CD14-positive monocyte (primary cell): ENCODE data around the gene UVSSA. TPM values are rescaled to one million over a fixed set of nuclear protein-coding genes. Genes with fewer than 3 reads are reported as not detected.
"Not testable (repeated sequence)": the region's sequence is repeated elsewhere in the genome, so short reads cannot be mapped to it uniquely, and the experiment has no call there.

Experiments used
- DNase-seq, 3 donors: peaks; one replicate each; pipeline ENCODE4 v3.0.0-alpha.2; 2011 to 2022
- H2AFZ ChIP-seq: 2 replicates; pipeline ENCODE4 v1.6.0; 2012; ENCODE audit warnings: mild to moderate bottlenecking, low read depth, low read length, inconsistent platforms; ENCODE audit not compliant: insufficient read depth, poor library complexity, severe bottlenecking
- H3K27ac ChIP-seq, 2 donors: 1 replicate in 1 of 2; 2 replicates in 1 of 2; pipeline ENCODE4 v1.5.1; 2012 to 2013; ENCODE audit warnings: low read length in 2 of 2, control low read depth in 1 of 2, inconsistent platforms in 1 of 2, low read depth in 1 of 2, mild to moderate bottlenecking in 1 of 2
- H3K27me3 ChIP-seq, 2 donors: one replicate each; pipeline versions ENCODE4 v1.6.0 to v1.6.1; 2011 to 2013; ENCODE audit warnings: low read length in 2 of 2; ENCODE audit not compliant: control insufficient read depth in 2 of 2, insufficient read depth in 2 of 2
- H3K36me3 ChIP-seq, 2 donors: replicated peaks in 1 of 2; 1 replicate in 1 of 2; 2 replicates in 1 of 2; pipeline versions ENCODE4 v1.5.1 to v1.6.1; 2012 to 2013; ENCODE audit warnings: low read length in 2 of 2, control low read depth in 1 of 2, inconsistent platforms in 1 of 2, mild to moderate bottlenecking in 1 of 2; ENCODE audit not compliant: insufficient read depth in 2 of 2, control insufficient read depth in 1 of 2
- H3K4me1 ChIP-seq, 2 donors: 1 replicate in 1 of 2; 2 replicates in 1 of 2; pipeline versions ENCODE4 v1.5.1 to v1.6.1; 2012 to 2013; ENCODE audit warnings: low read length in 2 of 2, control low read depth in 1 of 2, inconsistent platforms in 1 of 2, mild to moderate bottlenecking in 1 of 2, moderate library complexity in 1 of 2; ENCODE audit not compliant: insufficient read depth in 2 of 2, control insufficient read depth in 1 of 2
- H3K4me2 ChIP-seq: replicated peaks from 2 replicates; pipeline ENCODE3; 2012; ENCODE audit warnings: low read length, moderate library complexity, mild to moderate bottlenecking; ENCODE audit not compliant: poor library complexity, severe bottlenecking; ENCODE audit errors: extremely low read depth
- H3K4me3 ChIP-seq, 3 experiments: fragments of 200-600 bp in 1 of 3; sonication (generic) in 1 of 3; replicated peaks in 1 of 3; 1 replicate in 2 of 3; 2 replicates in 1 of 3; pipeline ENCODE4 v1.5.1; 2011 to 2013; ENCODE audit warnings: low read length in 3 of 3, mild to moderate bottlenecking in 3 of 3, control low read depth in 2 of 3, low read depth in 2 of 3, inconsistent platforms in 1 of 3, moderate library complexity in 1 of 3
- H3K79me2 ChIP-seq: 2 replicates; pipeline ENCODE4 v1.6.0; 2012; ENCODE audit warnings: mild to moderate bottlenecking, control low read depth, inconsistent platforms, low read length, moderate library complexity; ENCODE audit not compliant: insufficient read depth
- H3K9ac ChIP-seq: 2 replicates; pipeline ENCODE4 v1.6.0; 2017; ENCODE audit warnings: low read length, mild to moderate bottlenecking; ENCODE audit not compliant: insufficient read depth, poor library complexity, severe bottlenecking
- H3K9me3 ChIP-seq, 2 donors: replicated peaks in 1 of 2; 1 replicate in 1 of 2; 2 replicates in 1 of 2; pipeline versions ENCODE4 v1.5.1 to v1.6.1; 2012 to 2013; ENCODE audit warnings: low read length in 2 of 2, control low read depth in 1 of 2; ENCODE audit not compliant: control insufficient read depth in 1 of 2, insufficient read depth in 1 of 2
- H4K20me1 ChIP-seq: 2 replicates; pipeline ENCODE4 v1.6.0; 2012; ENCODE audit warnings: mild to moderate bottlenecking, low read length, control low read depth, moderate library complexity; ENCODE audit not compliant: insufficient read depth
- H3K27ac Mint-ChIP-seq, 7 donors: one replicate each; pipeline ENCODE4 v1.8.0; 2020; ENCODE audit warnings: mild to moderate bottlenecking in 7 of 7, mixed read lengths in 7 of 7, moderate library complexity in 6 of 7, inconsistent platforms in 2 of 7
- H3K27me3 Mint-ChIP-seq, 3 donors: one replicate each; pipeline ENCODE4 v1.8.0; 2021 to 2022; ENCODE audit warnings: low read depth in 3 of 3, mild to moderate bottlenecking in 3 of 3, mixed read lengths in 3 of 3, moderate library complexity in 3 of 3, inconsistent platforms in 1 of 3
- H3K36me3 Mint-ChIP-seq, 2 donors: one replicate each; pipeline ENCODE4 v1.8.0; 2020; ENCODE audit warnings: mixed read lengths in 2 of 2, inconsistent platforms in 1 of 2, mild to moderate bottlenecking in 1 of 2
- H3K4me1 Mint-ChIP-seq: one replicate; pipeline ENCODE4 v1.8.0; 2020; ENCODE audit warnings: mild to moderate bottlenecking, mixed read lengths
- H3K4me3 Mint-ChIP-seq, 2 donors: one replicate each; pipeline ENCODE4 v1.8.0; 2020; ENCODE audit warnings: mild to moderate bottlenecking in 2 of 2, mixed read lengths in 2 of 2, moderate library complexity in 1 of 2
- H3K9me3 Mint-ChIP-seq, 7 donors: one replicate each; pipeline ENCODE4 v1.8.0; 2020 to 2022; ENCODE audit warnings: mixed read lengths in 7 of 7, mild to moderate bottlenecking in 6 of 7, moderate library complexity in 6 of 7, inconsistent platforms in 2 of 7
- WGBS: methylation state at CpG from one replicate; pipeline ENCODE4 v1.1.5; 2013; ENCODE audit warnings: missing lambda C conversion rate; ENCODE audit not compliant: insufficient coverage; 5-methylcytosine and 5-hydroxymethylcytosine counted together
- intact Hi-C, 2 donors: fragments of 100-400 bp; cut with micrococcal nuclease; formaldehyde crosslinking; loops; one replicate each; pipeline versions ENCODE4 v1.15.0 to v1.15.1; 2023
- polyA plus RNA-seq, 3 donors: library from polyadenylated mRNA; depleted of rRNA in 1 of 3; unstranded in 2 of 3; stranded (reverse) in 1 of 3; fragments of 300-500 nt in 2 of 3; fragments of >200 nt in 1 of 3; fragmentation: Illumina TruSeq in 2 of 3; gene quantifications; 1 replicate in 2 of 3; 2 replicates in 1 of 3; pipeline ENCODE4 v1.2.3, GENCODE V29; 2012 to 2021
- TF ChIP-seq, protein P1 (sequence below): fragments of 200-600 bp; IDR thresholded peaks from one replicate; pipeline ENCODE4 v1.8.0; 2022; ENCODE audit warnings: antibody characterized with exemption, mild to moderate bottlenecking

UVSSA gene
- polyA plus RNA-seq, 3 donors = 2.6 to 54.0 (median 4.8) TPM

- peaks cover 50 to 83% of the 10 kb centered on the region in 2 donors for H3K36me3 Mint-ChIP-seq
- no peaks in the 10 kb centered on the region for H3K27me3 ChIP-seq
- TF ChIP-seq, protein P1, sequence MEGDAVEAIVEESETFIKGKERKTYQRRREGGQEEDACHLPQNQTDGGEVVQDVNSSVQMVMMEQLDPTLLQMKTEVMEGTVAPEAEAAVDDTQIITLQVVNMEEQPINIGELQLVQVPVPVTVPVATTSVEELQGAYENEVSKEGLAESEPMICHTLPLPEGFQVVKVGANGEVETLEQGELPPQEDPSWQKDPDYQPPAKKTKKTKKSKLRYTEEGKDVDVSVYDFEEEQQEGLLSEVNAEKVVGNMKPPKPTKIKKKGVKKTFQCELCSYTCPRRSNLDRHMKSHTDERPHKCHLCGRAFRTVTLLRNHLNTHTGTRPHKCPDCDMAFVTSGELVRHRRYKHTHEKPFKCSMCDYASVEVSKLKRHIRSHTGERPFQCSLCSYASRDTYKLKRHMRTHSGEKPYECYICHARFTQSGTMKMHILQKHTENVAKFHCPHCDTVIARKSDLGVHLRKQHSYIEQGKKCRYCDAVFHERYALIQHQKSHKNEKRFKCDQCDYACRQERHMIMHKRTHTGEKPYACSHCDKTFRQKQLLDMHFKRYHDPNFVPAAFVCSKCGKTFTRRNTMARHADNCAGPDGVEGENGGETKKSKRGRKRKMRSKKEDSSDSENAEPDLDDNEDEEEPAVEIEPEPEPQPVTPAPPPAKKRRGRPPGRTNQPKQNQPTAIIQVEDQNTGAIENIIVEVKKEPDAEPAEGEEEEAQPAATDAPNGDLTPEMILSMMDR = no peak
- H3K4me2 ChIP-seq = no peak overlapping the region
- WGBS = 94% methylated on average over 26 of the region's 29 CpGs
- H3K4me1 Mint-ChIP-seq = no peaks in the 10 kb centered on the region
- H3K4me3 ChIP-seq = no peak overlapping the region
- H2AFZ ChIP-seq = no peak overlapping the region
- H3K27me3 Mint-ChIP-seq = no peaks in the 10 kb centered on the region
- peaks cover 0 to 15% of the 10 kb centered on the region in 2 donors for H3K9me3 ChIP-seq
- no peak for DNase-seq
- H3K27ac ChIP-seq = no peak overlapping the region
- peaks cover 36 to 84% of the 10 kb centered on the region in 2 donors for H3K36me3 ChIP-seq
- peak overlapping the region in 1 of 7 donors; percentile 12 for H3K27ac Mint-ChIP-seq
- H3K79me2 ChIP-seq = no peaks in the 10 kb centered on the region
- peaks cover 0 to 18% (median 9%) of the 10 kb centered on the region in 7 donors for H3K9me3 Mint-ChIP-seq
- H4K20me1 ChIP-seq = no peaks in the 10 kb centered on the region
- H3K9ac ChIP-seq = no peak overlapping the region
- H3K4me1 ChIP-seq = no peaks in the 10 kb centered on the region
- no peak overlapping the region for H3K4me3 Mint-ChIP-seq
- intact Hi-C loops = no loop called here
Measured at GRCh38 chr4:1370321-1371124, 23.5 kb downstream of the UVSSA start.

DNA sequence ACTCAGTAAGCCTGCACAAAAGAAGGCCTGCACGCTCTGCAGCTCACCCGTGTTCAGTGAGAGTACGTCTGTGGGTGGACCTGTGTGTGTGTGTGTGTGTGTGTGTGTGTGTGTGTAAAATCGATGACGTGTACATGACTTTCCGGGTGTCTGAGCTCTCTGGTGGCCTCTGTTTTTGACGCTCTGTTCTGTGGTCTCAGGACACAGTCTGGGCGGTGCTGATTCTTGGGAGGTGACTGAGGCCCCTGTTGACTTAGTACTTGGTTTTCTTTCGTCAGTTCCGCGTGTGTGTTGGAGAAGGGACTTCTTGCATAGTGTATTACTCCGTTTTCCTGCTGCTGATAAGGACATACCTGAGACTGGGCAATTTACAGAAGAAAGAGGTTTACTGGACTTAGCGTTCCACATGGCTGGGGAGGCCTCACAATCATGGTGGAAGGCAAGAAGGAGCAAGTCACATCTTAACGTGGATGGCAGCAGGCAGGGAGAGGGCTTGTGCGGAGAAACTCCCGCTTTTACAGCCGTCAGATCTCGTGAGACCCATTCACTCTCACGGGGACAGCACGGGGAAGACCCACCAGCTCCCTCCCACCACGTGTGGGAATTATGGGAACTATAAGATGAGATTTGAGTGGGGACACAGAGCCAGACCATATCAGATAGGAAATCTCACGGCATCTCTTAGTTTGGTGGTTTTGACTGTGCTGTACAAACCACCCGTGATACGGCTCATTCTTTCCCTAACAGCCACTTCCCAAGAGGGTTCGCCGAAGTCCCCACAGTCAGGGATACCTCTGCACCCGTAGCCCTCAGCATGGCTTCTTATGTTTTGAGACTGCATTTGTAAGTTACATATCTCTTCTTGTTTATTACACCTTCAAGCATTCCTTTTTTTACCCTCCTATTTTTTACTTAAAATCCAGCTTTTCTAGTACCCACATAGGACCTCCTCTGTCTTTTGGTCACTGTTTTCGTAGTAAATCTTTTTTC is 24.5 kb downstream of the UVSSA start:
- H3K9me3 ChIP-seq = peaks cover 0 to 15% of the 10 kb centered on the region in 2 donors
- H3K4me1 ChIP-seq = no peaks in the 10 kb centered on the region
- TF ChIP-seq, protein P1 = no peak
- Mint-ChIP-seq H3K27me3 (no peaks in the 10 kb centered on the region), H3K9me3 (peaks cover 0 to 18% (median 9%) of the 10 kb centered on the region in 7 donors), H3K4me3 (no peak overlapping the region), H3K4me1 (no peaks in the 10 kb centered on the region), H3K36me3 (peaks cover 48 to 82% of the 10 kb centered on the region in 2 donors), H3K27ac (peak overlapping the region in 1 of 7 donors; percentile 25)
- no peak overlapping the region for H2AFZ ChIP-seq
- 97% methylated on average over 16 of the region's 28 CpGs for WGBS
- intact Hi-C loops = no loop called here
- no peak overlapping the region for H3K9ac ChIP-seq
- no peak overlapping the region for H3K4me3 ChIP-seq
- H3K4me2 ChIP-seq = no peak overlapping the region
- H4K20me1 ChIP-seq = no peaks in the 10 kb centered on the region
- H3K27ac ChIP-seq = no peak overlapping the region
- no peaks in the 10 kb centered on the region for H3K79me2 ChIP-seq
- H3K36me3 ChIP-seq = peaks cover 39 to 84% of the 10 kb centered on the region in 2 donors
- DNase-seq = no peak
- no peaks in the 10 kb centered on the region for H3K27me3 ChIP-seq

DNA sequence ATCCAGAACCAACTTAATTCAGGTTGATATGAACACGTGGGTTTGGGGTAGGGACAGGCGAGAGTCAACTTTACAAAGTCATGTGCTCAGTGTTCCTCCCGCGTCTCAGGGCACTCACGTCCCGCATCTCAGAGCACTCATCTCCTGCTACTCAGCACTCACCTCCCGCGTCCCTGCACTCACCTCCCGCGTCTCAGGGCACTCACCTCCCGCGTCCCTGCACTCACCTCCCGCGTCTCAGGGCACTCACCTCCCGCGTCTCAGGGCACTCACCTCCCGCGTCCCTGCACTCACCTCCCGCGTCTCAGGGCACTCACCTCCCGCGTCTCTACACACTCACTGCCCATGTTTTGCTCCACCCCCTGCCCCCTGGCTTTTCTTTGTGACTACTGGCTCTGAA is 25.6 kb downstream of the UVSSA start:
- H3K27me3 ChIP-seq, H3K4me3 Mint-ChIP-seq, DNase-seq, intact Hi-C loops, H2AFZ ChIP-seq, H3K4me1 Mint-ChIP-seq, H3K4me3 ChIP-seq, H3K79me2 ChIP-seq, H3K27me3 Mint-ChIP-seq, H4K20me1 ChIP-seq, H3K4me1 ChIP-seq, H3K4me2 ChIP-seq, H3K9ac ChIP-seq, H3K27ac ChIP-seq: not testable (repeated sequence)
- Histone ChIP-seq H3K9me3 (peaks cover 0 to 15% of the 10 kb centered on the region in 2 donors), H3K36me3 (peaks cover 41 to 76% of the 10 kb centered on the region in 2 donors)
- H3K27ac Mint-ChIP-seq = peak overlapping the region in 1 of 7 donors; percentile 71
- H3K36me3 Mint-ChIP-seq = peaks cover 48 to 79% of the 10 kb centered on the region in 2 donors
- peaks cover 0 to 18% (median 9%) of the 10 kb centered on the region in 7 donors for H3K9me3 Mint-ChIP-seq
- 100% methylated on average over 2 of the region's 22 CpGs for WGBS
